NK-92 treated with Interleukin-12 subunit alpha and Interleukin-12 subunit beta, amount 100 ng/mL, for 24 hours (cell line): ENCODE data around the gene ELOB.

ENCODE experiments used
- DNase-seq: peaks from one replicate; lab custom pipeline; 2025; lab: John Stamatoyannopoulos, UW

Gene ELOB

DNA sequence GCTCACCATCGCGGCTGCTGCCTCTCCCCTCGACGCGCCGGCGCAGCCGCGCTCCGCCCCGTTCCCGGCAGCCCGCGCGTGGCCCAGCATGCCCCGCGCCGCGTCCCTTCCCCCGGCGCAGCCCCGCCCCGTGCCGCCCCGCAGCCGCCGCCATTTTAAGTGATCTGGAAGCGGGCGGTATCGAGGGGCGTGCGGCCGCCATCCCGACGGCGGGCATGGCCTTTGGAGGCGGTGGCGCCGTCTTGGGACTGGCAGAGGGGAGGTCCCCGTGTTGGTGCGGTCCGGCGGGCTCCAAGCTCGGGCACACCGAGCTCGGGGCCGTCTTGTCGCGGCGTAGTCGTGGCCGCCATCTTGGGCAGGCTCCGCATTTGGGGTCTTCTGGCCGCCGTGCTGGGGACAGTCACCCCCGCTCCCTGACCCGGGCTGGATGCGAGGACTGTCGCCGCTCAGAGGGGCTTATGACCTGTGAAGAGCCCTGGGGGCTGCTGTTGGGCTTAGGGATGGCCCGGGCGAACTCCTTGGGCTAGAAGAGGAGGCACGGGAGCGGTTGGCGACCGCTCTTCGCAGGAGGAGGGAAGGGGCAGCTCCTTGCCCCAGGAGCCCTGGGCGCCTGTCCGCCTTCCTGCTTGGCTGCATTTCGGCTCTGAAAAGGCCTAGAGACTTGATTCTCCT lies at the start of gene ELOB:
TSS of gene ELOB (minus strand) at position 50 of the 672 bp plus-strand sequence. CDS start at position 9, 41 bp downstream.
- peak; percentile 85 for DNase-seq

DNA sequence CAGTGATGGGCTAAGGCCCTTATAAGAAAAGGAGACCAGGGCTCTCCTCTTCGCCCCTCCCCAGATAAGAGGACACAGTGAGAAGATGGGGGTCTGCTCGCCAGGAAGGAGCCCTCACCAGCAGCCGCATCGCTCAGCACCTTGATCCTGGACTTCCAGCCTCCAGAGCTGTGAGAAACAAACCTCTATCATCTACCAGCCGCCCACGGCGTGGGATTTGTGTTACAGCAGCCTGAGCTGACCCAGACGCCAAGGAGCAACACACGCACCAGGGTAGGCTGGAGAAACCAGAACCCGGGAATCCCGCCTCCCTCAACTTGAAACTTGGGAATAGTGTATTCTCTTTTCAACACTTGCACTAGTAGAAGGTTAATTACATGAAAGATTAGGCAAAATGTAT lies 48.8 kb upstream of the ELOB start:
- no peak for DNase-seq

DNA sequence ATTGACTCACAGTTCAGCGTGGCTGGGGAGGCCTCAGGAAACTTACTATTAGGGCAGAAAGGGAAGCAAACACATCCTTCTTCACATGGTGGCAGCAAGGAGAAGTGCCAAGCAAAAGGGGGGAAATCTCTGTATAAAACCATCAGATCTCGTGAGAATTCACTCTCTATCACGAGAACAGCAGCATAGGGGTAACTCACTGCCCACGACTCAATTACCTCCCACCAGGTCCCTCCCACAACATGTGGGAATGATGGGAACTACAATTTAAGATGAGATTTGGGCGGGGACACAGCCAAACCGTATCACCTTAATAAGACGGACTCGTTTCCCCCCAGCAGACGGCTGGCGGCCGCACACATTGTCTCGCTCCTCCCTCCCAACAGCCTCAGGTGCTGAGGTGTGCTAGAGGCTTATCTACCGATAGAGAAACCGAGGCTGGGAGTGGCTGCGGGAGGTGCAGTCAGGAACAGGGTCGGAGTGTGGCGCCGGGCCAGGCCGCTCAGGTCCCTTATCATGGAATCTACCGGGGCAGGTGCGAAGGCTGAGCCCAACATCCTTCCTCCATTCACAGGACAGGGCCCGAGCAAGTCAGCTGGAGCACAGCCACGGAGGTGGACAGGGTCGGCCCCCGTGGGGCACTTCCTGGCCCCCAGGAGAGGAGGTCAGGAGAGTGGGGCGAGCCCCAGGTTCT lies 48.1 kb upstream of the ELOB start:
- DNase-seq = no peak

DNA sequence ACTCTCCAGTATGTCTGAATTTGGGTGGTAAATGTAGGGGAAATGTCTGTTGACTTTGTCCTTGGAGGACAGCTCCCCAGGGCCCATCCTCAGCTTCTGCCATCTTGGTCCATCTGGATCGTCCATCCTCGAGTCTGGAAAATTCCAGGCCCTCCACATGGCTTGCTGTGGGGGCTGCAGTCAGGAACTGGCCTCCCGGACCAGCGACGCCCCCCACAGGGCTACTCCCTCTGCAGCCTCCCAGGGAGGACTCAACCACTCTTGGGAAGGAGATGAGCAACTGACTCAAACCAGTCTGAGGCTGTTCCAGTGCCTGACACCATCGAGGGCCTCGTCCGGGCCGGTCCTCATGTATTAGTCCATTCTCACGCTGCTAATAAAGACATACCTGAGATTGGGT lies 47.5 kb upstream of the ELOB start:
- DNase-seq = no peak

DNA sequence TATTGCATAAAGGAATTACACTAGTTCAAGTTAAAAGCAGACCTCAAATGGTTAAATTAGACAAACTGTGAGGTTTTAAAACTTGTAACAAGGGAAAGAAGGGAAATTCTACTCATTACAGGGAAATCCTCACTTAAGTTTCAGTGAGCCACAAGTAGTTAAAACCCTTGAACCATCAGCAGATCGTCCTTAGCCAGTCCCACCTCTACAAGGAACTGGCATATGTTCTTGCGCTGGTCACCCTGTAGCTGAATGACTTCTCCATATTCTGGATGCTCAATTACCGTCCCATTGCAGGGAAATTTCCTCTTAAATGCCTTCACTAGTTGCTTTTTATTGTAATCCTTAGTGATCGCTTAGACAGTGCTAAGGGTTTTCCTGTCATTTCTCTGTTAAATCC lies 45.4 kb upstream of the ELOB start:
- no peak for DNase-seq

DNA sequence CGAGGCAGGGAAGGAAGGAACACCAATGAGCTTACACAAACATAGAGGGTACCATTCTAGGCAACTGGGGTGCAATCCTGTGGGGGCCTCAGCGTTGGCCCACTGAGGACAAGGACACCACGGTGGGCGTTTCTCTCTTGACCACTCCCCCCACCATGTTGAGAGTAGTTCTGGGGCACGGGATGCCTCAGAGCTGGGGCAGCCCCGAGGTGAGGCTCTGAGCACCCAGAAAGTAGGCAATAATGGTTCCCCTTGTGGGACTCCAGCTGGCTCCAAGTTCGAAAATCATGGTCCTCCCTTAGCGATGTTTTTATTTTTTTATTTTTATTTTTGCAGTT lies 45.0 kb upstream of the ELOB start:
- DNase-seq = no peak

DNA sequence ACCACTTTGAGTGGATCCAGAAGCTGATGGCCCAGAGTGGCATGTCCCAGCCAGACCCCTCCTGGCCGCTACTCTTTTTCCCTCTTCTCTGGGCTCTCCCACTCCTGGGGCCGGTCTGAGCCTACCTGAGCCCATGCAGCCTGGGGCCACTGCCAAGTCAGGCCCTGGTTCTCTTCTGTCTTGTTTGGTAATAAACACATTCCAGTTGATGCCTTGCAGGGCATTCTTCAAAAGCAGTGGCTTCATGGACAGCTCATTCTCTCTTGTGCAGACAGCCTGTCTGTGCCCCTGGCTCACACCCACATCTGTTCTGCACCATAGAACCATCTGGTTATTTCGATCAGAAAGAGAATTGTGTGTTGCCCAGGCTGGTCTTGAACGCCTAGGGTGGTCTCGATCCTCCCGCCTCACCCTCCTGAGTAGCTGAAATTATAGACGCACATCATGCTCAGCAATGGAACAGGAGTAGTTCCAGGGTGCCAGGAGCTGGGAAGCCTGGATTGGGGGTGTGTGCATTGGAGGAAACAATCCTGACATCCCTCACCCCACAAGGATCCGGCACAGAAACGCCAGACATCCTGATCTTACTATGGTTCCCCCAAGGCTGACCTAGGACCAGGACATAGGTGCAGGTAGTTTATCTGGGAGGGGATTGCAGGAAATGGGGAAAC lies 44.5 kb upstream of the ELOB start:
- DNase-seq = no peak

DNA sequence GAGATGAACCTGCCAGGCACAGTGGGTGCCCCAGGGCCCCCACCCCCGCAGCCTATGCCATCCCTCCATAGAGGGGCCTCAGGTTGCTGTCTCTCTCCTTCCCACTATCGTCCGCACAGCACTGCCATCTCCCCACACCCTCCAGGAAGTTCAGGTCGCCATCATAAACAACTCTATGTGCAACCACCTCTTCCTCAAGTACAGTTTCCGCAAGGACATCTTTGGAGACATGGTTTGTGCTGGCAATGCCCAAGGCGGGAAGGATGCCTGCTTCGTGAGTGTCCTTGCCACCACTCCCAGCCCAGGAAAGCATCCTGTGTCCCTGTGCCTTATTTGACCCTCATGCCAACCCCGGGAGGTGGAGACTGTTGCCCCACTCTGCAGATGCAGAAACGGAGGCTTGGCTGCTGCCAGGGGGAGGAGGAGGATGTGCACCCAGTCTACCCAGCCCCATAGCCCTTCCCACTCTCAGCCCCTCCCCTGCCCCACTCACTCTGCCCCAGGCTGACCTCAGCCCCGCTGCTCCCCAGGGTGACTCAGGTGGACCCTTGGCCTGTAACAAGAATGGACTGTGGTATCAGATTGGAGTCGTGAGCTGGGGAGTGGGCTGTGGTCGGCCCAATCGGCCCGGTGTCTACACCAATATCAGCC lies 43.9 kb upstream of the ELOB start:
- DNase-seq = no peak

DNA sequence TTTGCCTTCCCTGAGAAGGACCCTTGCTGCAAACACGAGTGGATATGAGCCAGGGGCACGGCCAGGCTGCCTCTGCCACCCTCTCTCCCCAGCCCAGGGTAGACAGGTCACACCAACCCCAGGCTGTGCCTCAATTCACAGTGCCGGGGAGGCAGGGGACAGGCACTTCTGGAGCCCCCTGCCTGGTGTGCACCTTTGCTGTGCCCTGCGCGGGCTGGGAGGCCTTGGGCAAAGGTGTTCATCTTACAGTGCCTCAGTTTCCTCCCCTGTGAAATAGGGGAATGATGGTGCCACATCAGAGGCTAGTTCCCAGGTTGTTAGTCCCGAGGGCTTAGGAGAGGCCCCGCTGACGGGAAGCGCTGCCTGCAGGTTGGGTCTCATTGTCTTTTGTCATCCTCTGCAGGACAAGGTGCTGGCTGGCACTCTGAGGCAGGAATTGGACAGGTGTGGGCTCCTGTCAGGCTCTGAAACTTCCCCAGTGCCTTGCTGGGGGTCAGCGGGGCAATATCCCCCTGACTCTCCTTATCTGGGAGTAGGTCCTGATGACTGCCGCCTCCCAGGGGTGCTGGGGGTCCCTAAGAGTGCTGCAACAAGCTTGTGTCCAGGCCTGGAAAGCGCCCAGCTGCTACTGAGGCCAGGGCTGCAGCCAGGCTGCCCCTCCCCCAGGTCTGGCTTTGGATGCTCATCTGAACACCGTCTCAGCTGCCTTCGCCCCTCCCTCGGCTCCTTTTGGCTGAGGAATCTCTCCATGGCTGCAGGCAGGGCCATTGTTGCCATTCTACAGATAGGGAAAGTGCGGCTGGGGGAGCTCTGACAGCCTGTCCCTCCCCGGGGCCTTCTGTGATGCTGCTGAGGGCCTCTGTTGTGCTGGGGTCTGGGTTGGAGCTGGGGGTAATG lies 43.1 kb upstream of the ELOB start:
- DNase-seq = no peak

DNA sequence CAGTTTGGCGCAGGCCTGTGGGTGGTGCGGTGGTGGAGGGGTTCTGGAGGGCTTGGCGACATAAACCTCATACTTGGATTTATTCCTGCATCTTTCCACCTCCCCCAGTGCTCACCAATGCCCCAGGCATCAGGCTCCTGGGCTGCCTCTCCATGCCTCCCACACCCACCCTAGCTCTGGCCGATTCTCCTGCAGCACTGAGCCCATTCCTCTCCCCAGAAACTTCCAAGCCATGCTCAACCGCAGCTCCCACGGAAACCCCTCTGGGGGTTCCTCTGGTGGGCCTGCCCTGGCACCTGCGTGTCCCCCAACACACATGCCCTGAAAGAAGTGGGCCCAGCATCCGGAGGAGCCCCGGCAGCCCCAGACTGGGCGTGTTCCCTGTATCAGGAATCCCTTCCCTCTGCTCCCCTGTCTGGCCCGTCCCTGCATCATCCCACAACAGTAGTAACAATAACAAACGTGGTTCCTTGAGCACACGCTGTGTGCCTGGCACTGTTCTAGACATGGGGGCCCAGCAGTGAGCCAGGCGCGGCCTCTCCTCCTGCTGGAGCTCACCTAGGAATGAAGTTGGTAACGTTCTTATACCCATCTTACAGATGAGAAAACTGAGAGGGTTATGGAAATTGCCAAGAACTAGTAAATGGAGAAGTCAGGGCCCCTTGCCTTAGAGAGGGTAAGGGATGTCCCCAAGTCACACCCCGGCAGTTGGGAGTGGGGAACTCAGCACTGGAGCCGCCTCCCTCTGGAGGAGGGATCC lies 42.3 kb upstream of the ELOB start:
- DNase-seq = no peak

DNA sequence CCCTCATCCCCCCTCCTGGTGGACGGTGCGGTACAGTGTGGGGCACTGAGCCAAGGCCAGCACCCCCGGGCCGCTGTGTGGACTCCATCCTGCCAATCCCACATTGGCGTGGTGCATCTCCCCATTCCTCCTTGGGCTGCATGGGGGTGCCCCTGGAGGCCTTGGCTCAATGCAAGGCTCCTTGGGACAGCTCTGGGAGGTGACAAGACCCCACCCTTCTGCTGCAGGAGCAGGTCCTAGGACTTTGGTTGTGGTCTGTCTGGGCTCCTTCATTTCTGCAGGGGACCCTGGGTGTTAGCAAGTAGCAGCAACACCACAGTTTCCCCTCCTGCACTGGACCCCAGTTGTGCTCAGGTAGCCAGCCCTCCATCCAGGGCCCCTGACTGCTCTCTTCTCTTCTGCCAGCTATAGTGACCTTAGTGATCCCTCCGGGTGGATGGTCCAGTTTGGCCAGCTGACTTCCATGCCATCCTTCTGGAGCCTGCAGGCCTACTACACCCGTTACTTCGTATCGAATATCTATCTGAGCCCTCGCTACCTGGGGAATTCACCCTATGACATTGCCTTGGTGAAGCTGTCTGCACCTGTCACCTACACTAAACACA lies 41.3 kb upstream of the ELOB start:
- DNase-seq = no peak

DNA sequence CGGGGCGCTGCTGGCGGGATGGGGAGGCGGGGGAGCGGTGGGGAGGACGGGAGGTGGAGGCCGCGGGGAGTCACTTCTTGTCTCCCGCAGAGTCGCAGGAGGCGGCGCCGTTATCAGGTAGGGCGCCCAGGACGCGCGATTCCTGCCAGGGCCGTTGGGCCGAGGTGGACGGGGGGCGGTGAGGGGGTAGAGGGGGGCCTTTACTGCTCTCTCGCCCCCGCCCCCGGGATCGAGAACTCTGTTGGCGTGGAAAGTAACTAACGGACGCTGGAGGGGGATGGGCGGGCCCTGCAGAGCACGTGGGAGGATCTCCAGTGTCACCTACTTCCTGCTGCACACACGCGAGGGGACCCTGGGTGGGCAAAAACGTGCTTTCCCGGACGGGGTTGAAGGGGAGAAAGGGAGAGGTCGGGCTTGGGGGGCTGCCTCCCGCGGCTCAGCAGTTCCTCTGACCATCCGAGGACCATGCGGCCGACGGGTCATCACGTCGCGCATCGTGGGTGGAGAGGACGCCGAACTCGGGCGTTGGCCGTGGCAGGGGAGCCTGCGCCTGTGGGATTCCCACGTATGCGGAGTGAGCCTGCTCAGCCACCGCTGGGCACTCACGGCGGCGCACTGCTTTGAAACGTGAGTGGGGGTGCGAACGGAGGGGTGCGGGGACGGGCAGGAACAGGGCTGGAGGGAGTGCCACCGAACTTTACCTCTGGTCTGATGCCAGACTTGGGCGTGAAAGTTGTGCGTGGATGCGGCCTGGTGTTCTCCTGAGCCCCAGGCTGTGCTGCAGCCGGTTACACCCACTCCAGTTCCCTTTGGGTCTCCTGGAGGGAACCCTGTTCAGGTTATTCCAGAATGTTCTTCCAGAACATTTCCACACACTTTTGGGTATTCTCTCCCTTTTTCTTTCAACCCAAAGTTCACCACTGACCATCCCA lies 40.5 kb upstream of the ELOB start:
- DNase-seq = no peak

DNA sequence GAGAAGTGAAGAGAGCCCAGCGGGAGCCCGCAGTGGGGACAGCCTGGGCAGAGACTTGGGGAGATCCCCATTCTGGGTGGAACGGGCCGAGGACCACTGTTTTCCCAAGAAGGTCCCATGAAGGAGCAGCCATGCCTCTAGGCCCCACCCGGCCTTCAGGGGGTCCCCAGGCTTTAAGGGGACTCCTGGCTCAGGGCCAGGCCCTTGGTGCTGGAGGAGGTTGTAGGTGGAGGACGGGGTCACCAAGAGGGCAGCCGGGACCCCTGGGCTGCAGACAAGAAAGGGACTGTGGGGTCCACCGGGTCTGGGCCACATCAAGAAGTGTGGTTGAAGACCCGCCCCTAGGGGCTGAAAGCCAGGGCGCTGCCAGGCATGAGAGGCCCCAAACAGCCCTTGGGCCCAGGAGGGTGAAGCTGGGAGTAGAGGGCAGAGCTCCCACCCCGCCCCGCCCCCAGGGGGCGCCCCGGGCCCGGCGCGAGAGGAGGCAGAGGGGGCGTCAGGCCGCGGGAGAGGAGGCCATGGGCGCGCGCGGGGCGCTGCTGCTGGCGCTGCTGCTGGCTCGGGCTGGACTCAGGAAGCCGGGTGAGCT lies 39.8 kb upstream of the ELOB start, which contains the start of gene PRSS21:
TSS of gene PRSS21 (plus strand) at position 487 of the 589 bp plus-strand sequence. CDS start at position 519, 32 bp downstream.
- no peak for DNase-seq

DNA sequence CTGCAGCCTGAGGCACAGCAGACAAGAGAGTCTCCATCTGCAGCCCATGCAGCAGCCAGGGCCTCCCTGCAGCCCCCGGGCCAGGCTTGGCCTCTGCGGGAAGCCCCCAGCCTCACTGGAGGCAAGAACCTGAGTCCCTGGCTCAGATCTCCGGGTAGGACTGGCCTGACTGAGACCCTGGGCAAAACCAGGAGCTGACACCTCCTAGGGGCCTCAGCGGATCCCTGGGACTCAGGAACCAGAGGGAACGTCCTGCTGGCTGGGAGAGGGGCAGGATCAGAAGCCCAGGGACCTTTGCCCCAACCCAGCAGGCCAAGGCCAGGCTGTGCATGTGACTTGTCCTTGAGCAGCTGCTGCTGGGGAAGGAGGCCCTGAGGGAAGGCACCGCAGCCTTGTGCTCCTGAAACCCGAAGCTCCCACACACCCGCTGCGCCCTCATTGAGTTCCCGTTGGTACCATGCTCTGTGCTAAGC lies 38.3 kb upstream of the ELOB start:
- no peak for DNase-seq

DNA sequence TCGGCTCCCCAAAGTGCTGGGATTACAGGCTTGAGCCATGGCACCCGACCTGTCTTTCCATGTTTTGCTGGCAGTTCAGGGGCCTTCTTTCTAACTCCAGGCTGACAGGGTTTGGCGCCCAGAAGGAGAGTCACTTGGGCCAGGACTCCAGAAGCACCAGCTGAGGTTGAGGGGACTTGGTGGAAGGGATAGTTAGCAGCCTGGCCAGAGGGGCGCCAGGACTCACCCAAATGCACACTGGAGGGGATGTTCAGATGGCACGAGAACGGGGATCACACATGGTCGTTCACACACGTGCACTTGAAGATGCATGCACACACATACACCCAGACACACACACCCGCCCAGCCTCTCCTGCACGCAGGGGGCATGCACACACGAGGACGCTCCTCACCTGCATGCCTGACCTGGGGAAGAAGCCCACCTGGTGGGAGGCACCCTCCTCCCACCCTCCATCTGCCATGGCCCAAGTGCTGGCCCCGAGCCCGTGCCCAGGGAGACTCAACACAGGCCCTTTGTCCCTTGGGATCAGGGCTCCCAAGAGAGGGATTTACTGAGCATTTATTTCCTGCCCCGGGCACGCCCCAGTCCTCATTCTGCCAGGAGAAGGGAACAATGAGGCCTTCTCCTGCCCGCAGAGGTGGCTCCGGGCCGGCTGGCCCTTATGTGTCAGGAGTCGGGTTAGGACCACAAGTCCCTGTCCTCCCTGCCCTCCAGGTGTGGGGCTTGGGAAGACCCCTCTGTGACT lies 37.6 kb upstream of the ELOB start:
- DNase-seq = no peak

DNA sequence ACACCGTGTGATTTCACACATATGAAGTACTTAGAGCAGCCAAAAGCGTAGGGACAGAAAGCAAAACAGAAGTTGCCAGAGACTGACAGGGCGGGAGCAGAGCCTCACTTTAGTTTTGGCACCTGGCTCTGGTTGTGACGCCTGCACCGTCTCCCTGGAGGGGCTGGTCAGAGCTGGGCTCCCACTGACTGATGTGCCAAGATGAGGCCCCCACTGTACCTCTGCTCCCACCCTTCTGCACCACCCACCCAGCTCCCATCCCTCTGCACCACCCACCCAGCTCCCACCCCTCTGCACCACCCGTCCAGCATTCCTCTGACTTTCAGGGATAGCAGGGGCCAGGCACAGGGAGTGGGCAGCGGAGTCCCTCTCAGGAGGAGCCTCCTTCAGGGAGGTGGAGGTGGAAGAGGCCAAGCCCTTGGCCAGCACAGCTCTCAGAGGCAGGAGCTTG lies 36.7 kb upstream of the ELOB start:
- DNase-seq = no peak

DNA sequence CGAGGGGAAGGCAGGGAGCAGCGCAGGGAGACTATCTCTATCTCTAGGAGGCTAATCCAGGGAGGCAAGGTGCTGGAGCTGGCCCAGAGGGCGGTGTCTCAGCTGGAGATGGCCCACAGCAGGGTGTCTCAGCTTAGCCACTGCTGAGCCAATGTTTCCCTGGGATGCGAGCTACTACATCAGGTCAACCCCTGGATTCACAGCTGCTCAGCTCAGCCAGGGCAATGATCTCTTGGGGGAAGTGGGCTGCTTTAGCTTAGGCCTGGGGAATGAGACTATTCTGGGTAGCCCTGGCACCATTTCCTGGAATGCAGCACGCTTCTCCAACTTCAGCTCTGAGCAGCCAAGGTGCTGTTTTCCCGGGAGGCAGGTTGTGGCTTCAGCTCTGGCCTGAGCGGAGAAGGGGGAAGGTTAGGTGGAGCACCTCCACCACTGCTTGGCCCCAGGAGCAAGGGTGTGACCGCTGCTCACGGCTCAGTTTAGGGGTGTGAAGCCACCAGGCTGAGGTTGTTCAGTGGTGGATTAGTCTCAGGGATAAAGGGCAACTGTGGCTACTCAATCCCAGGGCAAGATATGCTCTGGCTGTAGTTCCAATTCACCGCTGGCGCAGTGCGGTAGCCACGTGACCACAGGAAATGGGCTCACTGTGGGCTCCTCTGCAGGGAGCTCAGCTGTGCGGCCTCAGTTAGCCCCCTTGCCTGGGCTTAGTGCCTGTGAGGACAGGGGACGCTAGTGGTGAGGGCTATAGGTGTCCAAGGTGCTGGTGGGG lies 34.8 kb upstream of the ELOB start:
- DNase-seq = no peak
